ENCODE data around the gene ZNF423.

The ZNF423 gene

GRCh38 chr16:49701789-49702494, 154.0 kb downstream of the ZNF423 start:
- DNase-seq (ENCODE audit: low spot score in 2 of 2) (no peak), ATAC-seq (ENCODE audit: low read depth) (no peak)
- H3K27ac Mint-ChIP-seq = no peak overlapping the region
- H3K4me1 Mint-ChIP-seq = no peaks in the 10 kb centered on the region
- no peak overlapping the region for H3K4me3 Mint-ChIP-seq
- H3K9me3 Mint-ChIP-seq = no peaks in the 10 kb centered on the region
- no peaks in the 10 kb centered on the region for H3K36me3 Mint-ChIP-seq
- peaks cover 2% of the 10 kb centered on the region for H3K27me3 Mint-ChIP-seq

DNA sequence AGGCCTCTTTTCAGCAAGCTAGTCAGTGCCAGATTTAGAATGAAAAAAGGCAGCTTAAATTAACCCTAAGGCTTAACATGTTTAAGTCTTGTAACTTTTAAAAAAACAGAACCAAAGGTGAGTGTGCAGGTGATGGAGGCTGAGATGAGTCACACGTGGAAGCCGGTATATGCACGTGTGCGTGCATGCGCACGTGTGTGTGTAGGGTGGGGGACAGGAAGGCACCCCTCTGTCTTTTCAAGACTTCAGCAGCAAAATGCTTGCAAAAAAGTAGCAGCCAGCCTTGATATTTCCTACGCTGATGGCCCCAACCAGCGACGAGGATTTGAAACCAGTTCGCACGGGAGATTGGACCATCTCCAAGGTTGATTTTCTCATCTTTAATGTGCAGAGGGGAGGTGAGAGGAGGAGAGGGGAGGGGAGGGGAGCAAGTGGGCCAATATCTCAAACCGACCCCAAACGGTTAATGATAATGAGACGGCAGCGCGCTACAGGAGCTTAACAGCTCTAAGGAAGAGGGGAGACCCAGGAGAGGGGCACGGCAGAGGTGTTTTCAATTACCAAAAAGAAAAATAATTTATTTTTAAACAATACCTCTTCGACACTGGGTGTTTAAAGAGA, 154.7 kb downstream of the ZNF423 start:
- no peaks in the 10 kb centered on the region for H3K36me3 Mint-ChIP-seq
- H3K4me3 Mint-ChIP-seq = no peak overlapping the region
- H3K4me1 Mint-ChIP-seq = no peaks in the 10 kb centered on the region
- H3K27me3 Mint-ChIP-seq = peaks cover 2% of the 10 kb centered on the region
- DNase-seq (ENCODE audit: low spot score in 2 of 2) = no peak
- H3K27ac Mint-ChIP-seq = no peak overlapping the region
- ATAC-seq (ENCODE audit: low read depth) = no peak
- H3K9me3 Mint-ChIP-seq = no peaks in the 10 kb centered on the region

GRCh38 chr16:49700251-49701064, 155.5 kb downstream of the ZNF423 start:
- no peak for DNase-seq (ENCODE audit: low spot score in 2 of 2)
- no peak for ATAC-seq (ENCODE audit: low read depth)
- no peak overlapping the region for H3K4me3 Mint-ChIP-seq
- no peaks in the 10 kb centered on the region for H3K4me1 Mint-ChIP-seq
- peaks cover 2% of the 10 kb centered on the region for H3K27me3 Mint-ChIP-seq
- H3K36me3 Mint-ChIP-seq = no peaks in the 10 kb centered on the region
- no peaks in the 10 kb centered on the region for H3K9me3 Mint-ChIP-seq
- H3K27ac Mint-ChIP-seq = no peak overlapping the region

GRCh38 chr16:49699841-49700175, 156.1 kb downstream of the ZNF423 start:
- no peaks in the 10 kb centered on the region for H3K4me1 Mint-ChIP-seq

DNA sequence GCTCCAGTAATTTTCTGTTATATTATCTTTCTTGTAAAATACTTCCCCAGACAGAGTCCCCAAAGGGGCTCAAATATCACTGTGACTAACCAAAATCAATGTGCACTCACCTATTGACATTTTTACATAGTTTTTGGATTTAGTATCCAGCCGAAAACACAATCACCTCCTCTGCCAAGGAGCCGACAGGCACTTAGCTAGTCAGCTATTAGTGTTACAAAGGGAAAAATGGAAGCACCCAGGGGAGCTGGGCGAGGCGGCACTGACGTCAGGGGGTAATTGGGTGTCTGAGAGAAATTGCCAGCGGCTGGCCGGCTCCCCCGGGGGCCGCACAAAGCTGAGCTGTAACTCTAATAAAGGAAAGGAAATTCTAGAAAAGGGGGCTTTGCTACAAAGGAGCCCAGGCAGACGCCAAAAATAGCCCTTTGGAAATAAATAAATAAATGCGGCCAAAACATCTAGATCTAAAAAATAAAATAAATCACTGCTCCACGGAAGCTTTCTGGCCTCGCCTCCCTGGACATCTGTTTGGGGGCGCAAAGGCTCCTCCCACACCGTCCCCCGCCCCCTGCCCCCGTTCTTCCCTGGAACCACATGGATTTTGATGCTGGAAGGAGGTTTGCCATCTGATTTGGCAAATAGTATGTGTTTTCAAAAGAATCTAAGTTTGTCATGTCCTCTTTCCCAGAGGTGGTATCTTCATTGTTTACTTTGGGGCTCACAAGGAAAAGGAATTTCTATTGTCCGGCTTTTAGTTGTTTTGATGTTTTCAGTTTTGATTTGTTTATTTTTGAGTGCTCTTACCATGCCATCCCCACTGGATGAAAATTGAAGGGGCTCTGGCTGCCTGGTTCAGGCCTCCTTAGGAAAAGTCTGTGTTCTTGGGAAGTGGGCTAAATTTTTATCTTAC, 156.7 kb downstream of the ZNF423 start:
- DNase-seq (ENCODE audit: low spot score in 2 of 2) (no peak), ATAC-seq (ENCODE audit: low read depth) (no peak)
- H3K27ac Mint-ChIP-seq = no peak overlapping the region
- no peaks in the 10 kb centered on the region for H3K9me3 Mint-ChIP-seq
- peaks cover 2% of the 10 kb centered on the region for H3K27me3 Mint-ChIP-seq
- H3K36me3 Mint-ChIP-seq = no peaks in the 10 kb centered on the region
- no peak overlapping the region for H3K4me3 Mint-ChIP-seq
- H3K4me1 Mint-ChIP-seq = no peaks in the 10 kb centered on the region

More at GRCh38 chr16:49699841-49700175, 156.1 kb downstream of the ZNF423 start:
- ATAC-seq (ENCODE audit: low read depth) (no peak), DNase-seq (ENCODE audit: low spot score in 2 of 2) (no peak)
- no peaks in the 10 kb centered on the region for H3K9me3 Mint-ChIP-seq
- H3K36me3 Mint-ChIP-seq = no peaks in the 10 kb centered on the region
- H3K27me3 Mint-ChIP-seq = peaks cover 2% of the 10 kb centered on the region
- no peak overlapping the region for H3K4me3 Mint-ChIP-seq
- no peak overlapping the region for H3K27ac Mint-ChIP-seq

GRCh38 chr16:49698453-49698815, 157.5 kb downstream of the ZNF423 start:
- DNase-seq (ENCODE audit: low spot score in 2 of 2) (no peak), ATAC-seq (ENCODE audit: low read depth) (no peak)
- Mint-ChIP-seq H3K4me3 (no peak overlapping the region), H3K36me3 (no peaks in the 10 kb centered on the region), H3K27me3 (peaks cover 2% of the 10 kb centered on the region), H3K27ac (no peak overlapping the region), H3K9me3 (no peaks in the 10 kb centered on the region), H3K4me1 (no peaks in the 10 kb centered on the region)

GRCh38 chr16:49697631-49698452, 158.1 kb downstream of the ZNF423 start:
- H3K36me3 Mint-ChIP-seq = no peaks in the 10 kb centered on the region
- no peaks in the 10 kb centered on the region for H3K9me3 Mint-ChIP-seq
- DNase-seq (ENCODE audit: low spot score in 2 of 2) = no peak
- H3K27ac Mint-ChIP-seq = no peak overlapping the region
- H3K27me3 Mint-ChIP-seq = peaks cover 2% of the 10 kb centered on the region
- no peaks in the 10 kb centered on the region for H3K4me1 Mint-ChIP-seq
- H3K4me3 Mint-ChIP-seq = no peak overlapping the region
- ATAC-seq (ENCODE audit: low read depth) = no peak

DNA sequence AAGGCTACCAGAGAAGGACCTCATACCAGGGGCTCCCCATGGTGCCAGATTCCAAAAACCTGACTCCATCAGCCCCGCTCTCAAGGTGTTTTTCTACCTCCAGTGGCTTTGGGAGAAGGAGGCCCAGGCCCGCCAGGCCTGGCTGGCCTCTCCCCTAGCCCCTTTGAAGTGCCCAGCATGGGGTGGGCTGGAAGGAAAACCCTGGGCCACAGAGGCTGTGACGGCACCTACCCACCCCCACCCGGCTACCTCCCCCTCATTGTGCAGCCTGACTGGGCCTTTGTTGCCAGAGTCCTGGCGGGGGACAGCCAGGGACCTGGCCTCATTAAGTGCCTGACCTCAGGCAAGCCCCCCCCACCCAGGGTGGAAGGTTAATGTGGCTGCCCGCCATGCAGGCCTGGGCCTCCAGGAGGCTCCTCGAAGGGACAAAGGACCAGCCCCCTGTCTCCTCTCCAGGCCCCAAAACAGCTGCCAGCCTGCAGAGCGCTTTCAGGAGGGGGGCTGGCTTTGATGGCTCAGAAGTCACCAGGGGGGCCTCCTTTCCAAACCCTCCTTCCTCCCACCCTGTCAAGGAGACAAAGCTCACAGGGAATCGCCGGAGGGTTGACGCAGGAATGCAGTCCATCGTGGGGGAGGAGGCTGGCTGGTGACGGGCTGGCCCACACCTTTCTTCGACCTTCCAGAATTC, 159.4 kb downstream of the ZNF423 start:
- H3K4me3 Mint-ChIP-seq = no peak overlapping the region
- no peak overlapping the region for H3K27ac Mint-ChIP-seq
- peaks cover 2% of the 10 kb centered on the region for H3K27me3 Mint-ChIP-seq
- no peaks in the 10 kb centered on the region for H3K36me3 Mint-ChIP-seq
- DNase-seq (ENCODE audit: low spot score in 2 of 2) (no peak), ATAC-seq (ENCODE audit: low read depth) (no peak)
- no peaks in the 10 kb centered on the region for H3K4me1 Mint-ChIP-seq
- H3K9me3 Mint-ChIP-seq = no peaks in the 10 kb centered on the region

DNA sequence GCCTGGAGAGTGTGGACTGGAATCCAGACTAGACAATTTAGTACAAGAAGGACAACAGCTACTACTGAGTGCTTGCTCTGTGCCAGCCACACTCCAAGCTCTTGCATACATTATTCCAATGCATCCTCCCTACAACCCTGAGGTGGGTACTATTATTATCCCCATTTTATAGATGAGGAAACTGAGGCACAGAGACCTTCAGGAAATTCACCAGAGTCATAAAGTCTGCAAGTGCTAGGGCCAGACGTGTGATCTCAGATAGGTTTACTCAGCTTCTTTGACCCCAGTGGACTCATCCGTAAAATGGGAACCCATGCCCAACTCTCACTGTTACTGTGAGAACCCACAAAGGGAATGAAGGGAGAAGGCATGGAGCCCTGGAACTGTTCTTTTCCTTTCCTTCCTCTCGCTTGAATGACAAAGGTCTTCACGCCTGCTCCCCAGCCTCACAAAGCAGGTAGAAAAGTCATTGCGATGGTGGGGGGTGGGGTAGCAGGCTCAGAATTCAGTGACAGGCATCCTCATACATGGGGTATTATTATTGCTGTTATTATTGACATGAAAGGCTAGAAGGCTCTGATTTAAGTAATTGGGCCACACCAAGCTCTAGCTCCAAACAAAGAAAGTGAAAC, 160.0 kb downstream of the ZNF423 start:
- no peaks in the 10 kb centered on the region for H3K9me3 Mint-ChIP-seq
- H3K4me3 Mint-ChIP-seq = no peak overlapping the region
- no peaks in the 10 kb centered on the region for H3K36me3 Mint-ChIP-seq
- no peak for ATAC-seq (ENCODE audit: low read depth)
- no peak for DNase-seq (ENCODE audit: low spot score in 2 of 2)
- H3K27me3 Mint-ChIP-seq = peaks cover 2% of the 10 kb centered on the region
- no peak overlapping the region for H3K27ac Mint-ChIP-seq
- no peaks in the 10 kb centered on the region for H3K4me1 Mint-ChIP-seq

DNA sequence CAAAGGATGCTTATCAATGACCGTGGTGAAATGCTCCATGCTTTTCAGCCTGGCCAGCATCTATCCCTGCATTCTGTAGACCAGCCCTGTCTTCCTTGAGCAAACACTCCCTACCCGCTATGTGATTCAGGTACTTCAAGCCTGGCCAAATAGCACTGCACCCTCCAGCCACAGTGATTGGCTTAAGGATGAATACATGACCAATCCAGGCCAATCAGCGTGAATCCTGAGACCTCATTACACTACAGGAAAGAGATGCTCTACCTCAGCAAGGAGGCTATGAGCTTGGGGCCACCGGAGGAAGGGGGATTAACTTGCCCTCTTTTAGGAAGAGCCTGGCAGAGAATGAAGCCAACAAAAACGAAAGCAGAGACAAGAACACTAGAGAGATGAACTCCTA, 162.5 kb downstream of the ZNF423 start:
- Mint-ChIP-seq H3K4me1 (no peaks in the 10 kb centered on the region), H3K9me3 (no peaks in the 10 kb centered on the region), H3K27ac (no peak overlapping the region), H3K27me3 (peaks cover 1% of the 10 kb centered on the region), H3K4me3 (no peak overlapping the region), H3K36me3 (no peaks in the 10 kb centered on the region)
- ATAC-seq (ENCODE audit: low read depth) (no peak), DNase-seq (ENCODE audit: low spot score in 2 of 2) (no peak)

GRCh38 chr16:49690778-49691177, 165.1 kb downstream of the ZNF423 start:
- Mint-ChIP-seq H3K27me3 (peaks cover 10% of the 10 kb centered on the region), H3K4me1 (no peaks in the 10 kb centered on the region), H3K36me3 (no peaks in the 10 kb centered on the region), H3K4me3 (no peak overlapping the region), H3K27ac (no peak overlapping the region), H3K9me3 (no peaks in the 10 kb centered on the region)
- ATAC-seq (ENCODE audit: low read depth) (no peak), DNase-seq (ENCODE audit: low spot score in 2 of 2) (no peak)

- peaks cover 12% of the 10 kb centered on the region for H3K27me3 Mint-ChIP-seq
- no peaks in the 10 kb centered on the region for H3K36me3 Mint-ChIP-seq
- H3K27ac Mint-ChIP-seq = no peak overlapping the region
- H3K9me3 Mint-ChIP-seq = no peaks in the 10 kb centered on the region
- no peak for ATAC-seq (ENCODE audit: low read depth)
- H3K4me3 Mint-ChIP-seq = no peak overlapping the region
- no peaks in the 10 kb centered on the region for H3K4me1 Mint-ChIP-seq
- no peak for DNase-seq (ENCODE audit: low spot score in 2 of 2)
Observed at GRCh38 chr16:49688036-49688697, 167.7 kb downstream of the ZNF423 start.

All from memory B cell (primary cell).